AG04449 (cell line): Measurements from ENCODE around the gene RASGEF1C.

ENCODE experiments used
- CTCF ChIA-PET: fragments of 350-600 bp; formaldehyde crosslinking; extraction: SDS; loops from one replicate; lab custom pipeline; 2021; ENCODE audit warnings: antibody characterized with exemption; lab: Yijun Ruan, JAX
- POLR2A ChIA-PET: fragments of 400-600, 350-600 bp; formaldehyde crosslinking; extraction: SDS; loops from one replicate; lab custom pipeline; 2020; ENCODE audit warnings: antibody characterized with exemption, inconsistent platforms; lab: Yijun Ruan, JAX
- DNase-seq: peaks from one replicate; pipeline ENCODE4 v3.0.0-alpha.2; 2010; ENCODE audit warnings: low read depth, low spot score
- H3K4me3 ChIP-seq: 2 replicates; pipeline ENCODE4 v1.5.1; 2011; ENCODE audit warnings: low read depth, mild to moderate bottlenecking, control low read depth, low read length
- CTCF ChIP-seq: IDR thresholded peaks from one replicate; pipeline ENCODE4 v1.5.1; 2011; ENCODE audit warnings: mild to moderate bottlenecking, moderate library complexity, low read length, control low read depth, inconsistent platforms; ENCODE audit not compliant: insufficient read depth; ENCODE audit errors: missing control alignments

The RASGEF1C gene

DNA sequence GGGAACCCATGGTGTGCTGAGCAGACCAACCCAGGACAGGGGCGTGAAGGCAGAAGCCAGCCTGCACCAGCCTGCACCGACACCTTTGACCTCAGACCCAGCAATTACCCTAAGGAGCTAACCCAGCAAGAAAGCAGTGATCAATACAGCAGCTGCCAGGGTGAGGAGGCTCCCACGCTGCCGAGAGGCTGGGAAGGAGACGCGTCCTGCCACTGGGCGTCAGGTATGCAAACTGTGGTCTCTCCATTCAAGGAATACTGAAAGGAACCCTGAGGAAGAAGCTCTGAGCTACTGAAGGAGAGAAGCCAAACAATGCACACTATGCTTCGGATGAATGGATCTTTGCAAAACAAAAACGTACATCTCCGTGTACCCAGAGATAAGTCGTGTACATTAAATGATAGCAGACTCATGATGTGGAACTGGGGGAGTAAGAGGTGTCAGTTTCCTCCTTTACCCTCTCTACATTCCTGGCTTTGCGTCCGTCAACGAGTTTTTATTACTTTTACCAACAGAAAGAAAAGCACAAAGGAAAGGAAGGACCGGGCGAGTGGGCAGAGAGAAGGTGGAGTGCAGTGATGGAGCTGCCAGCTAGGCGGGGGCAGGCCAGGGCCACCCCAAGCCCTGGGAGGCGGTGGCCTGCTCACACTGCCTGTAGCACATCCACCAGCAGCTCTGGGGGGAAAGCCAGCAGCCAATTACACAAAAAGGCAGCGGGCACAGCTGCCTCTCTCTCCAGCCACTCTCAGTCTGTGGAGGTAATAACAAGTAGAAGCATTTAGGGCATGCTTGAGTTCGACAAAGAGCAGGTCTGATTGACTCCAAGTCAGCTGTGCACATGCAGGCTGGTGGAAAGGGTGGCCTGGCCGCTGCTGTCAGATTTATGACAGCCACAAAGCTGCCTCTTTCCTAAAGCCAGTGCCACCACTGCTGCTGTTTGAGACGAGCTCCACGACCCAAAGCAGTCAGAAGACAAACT, 29.3 kb downstream of the RASGEF1C start:
- ChIA-PET CTCF (no interaction called here), POLR2A (no interaction called here)
- DNase-seq: no peak
- no peak for TF ChIP-seq CTCF
- no peak overlapping the region for H3K4me3 ChIP-seq

GRCh38 chr5:180178531-180179441, 30.2 kb downstream of the RASGEF1C start:
- CTCF ChIA-PET: no interaction called here
- no peak for TF ChIP-seq CTCF
- no peak for DNase-seq
- no peak overlapping the region for H3K4me3 ChIP-seq
- POLR2A ChIA-PET: no interaction called here

DNA sequence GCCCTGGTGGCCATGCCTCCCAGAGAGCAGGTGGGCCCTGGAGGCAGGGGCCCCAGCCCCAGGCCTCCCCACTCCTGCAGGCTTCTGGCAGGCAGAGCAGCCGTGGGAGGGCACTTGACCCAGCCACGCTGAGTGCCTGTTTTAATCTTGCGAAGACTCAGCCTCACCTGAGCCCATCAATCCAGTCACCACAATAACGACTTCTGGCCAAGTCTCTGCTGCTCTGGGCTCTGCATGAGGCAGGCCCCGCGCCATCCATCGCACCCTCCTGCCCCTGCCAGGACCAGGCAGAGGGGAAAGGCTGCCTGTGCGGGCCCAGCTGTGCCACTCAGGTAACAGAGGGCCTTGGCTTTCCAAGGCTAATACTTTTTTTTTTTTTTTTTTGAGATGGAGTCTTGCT, 32.8 kb downstream of the RASGEF1C start:
- POLR2A ChIA-PET: no interaction called here
- no peak overlapping the region for H3K4me3 ChIP-seq
- DNase-seq: no peak
- CTCF ChIA-PET: no interaction called here
- TF ChIP-seq CTCF: no peak

DNA sequence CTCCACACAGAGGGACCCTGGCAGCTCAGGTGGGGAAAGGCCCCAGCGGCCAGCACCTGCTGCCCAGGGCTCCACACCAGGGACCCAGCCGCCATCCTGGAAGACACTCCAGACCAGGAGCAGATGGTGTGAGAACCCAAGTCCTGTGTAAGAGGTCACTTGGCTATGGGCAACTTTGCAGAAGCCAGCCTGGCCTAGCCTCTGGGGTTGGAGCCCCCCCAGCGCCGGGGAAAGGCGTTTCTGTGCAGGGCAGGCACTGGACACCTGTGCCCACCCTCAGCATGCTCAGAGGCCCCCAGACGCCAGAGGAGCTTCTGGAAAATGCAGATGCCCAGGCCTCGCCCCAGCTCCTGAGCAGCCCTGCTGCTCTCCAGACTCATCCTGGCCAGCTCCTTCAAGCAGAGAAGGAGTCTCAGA, 34.0 kb downstream of the RASGEF1C start:
- CTCF ChIA-PET: no interaction called here
- TF ChIP-seq CTCF: no peak
- no peak overlapping the region for H3K4me3 ChIP-seq
- no peak for DNase-seq
- POLR2A ChIA-PET: no interaction called here

DNA sequence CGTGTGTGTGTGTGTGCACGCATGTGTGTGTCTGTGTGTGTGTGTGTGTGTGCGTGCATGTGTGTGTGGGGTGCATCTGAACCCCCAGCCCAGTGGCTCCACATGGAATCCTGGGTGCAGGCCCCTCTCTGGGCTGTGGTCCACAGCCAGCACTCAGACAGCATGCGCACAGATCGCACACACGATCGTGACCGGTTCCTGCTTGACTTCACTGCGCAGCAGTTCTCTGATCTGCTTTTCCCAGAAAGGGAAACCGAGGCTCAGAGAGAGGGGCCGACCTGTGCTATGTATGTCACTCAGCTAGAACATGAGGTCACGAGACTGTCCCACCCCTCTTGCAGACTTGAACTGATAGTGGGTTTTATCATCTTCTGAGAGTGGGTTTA, 34.4 kb downstream of the RASGEF1C start:
- no peak for DNase-seq
- ChIA-PET POLR2A (no interaction called here), CTCF (no interaction called here)
- no peak for TF ChIP-seq CTCF
- no peak overlapping the region for H3K4me3 ChIP-seq

DNA sequence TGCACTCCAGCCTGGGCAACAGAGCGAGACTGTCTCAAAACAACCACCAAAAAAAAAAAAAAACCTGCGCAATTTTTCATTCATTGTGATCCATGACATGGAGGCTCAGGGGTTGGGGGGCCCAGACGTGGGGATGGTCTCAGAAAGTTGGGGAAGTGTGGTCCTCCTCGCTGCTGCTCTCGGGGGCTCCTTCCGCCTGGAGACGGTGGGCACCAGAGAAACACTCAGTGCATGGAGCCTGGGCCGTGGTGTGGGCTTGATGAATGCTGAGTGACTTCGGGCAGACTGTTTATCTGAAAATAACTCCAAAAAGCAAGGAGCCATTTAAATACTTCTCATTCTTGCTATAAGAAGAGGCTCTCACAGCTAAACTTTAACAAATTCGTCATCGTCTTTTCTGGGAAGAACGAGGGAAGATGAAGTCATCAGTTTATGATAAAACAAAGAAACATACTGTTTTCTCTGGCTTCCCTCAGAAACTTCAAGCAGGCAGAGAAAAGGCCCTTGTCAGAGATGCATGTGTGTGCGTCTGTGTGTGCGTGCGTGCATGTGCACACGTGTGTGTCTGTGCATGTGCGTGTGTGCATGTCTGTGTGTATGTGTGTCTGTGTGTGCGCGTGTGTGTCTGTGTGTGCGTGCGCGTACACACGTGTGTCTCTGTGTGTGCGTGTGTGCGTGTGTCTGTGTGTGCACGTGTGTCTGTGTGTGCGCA, 35.0 kb downstream of the RASGEF1C start:
- H3K4me3 ChIP-seq: no peak overlapping the region
- no peak for DNase-seq
- ChIA-PET CTCF (no interaction called here), POLR2A (no interaction called here)
- no peak for TF ChIP-seq CTCF
